Ectodermal cell (in vitro differentiated cells): ENCODE data around the gene ATXN7L1.

Experiments used
- H3K27ac ChIP-seq: 2 replicates; pipeline ENCODE4 v1.7.0; 2013; ENCODE audit warnings: mild to moderate bottlenecking, low read depth, low read length; ENCODE audit not compliant: insufficient read depth, poor library complexity, severe bottlenecking
- H3K27me3 ChIP-seq: 2 replicates; pipeline ENCODE4 v1.7.0; 2013; ENCODE audit warnings: mild to moderate bottlenecking, low read length; ENCODE audit not compliant: insufficient read depth, control insufficient read depth, poor library complexity, severe bottlenecking
- H3K36me3 ChIP-seq: one replicate; pipeline ENCODE4 v1.7.0; 2013; ENCODE audit warnings: low read length; ENCODE audit not compliant: control insufficient read depth, insufficient read depth
- H3K4me1 ChIP-seq: one replicate; pipeline ENCODE4 v1.7.0; 2013; ENCODE audit warnings: low read length; ENCODE audit not compliant: control insufficient read depth, insufficient read depth
- H3K4me3 ChIP-seq: 2 replicates; pipeline ENCODE4 v1.7.0; 2013; ENCODE audit warnings: low read depth, low read length, control low read depth; ENCODE audit not compliant: insufficient read depth
- H3K9me3 ChIP-seq: 2 replicates; pipeline ENCODE4 v1.7.0; 2013; ENCODE audit warnings: mild to moderate bottlenecking, low read length, moderate library complexity; ENCODE audit not compliant: control insufficient read depth
- WGBS, 2 experiments: methylation state at CpG; one replicate each; pipeline ENCODE4 v1.1.7; 2013; ENCODE audit warnings: missing lambda C conversion rate in 2 of 2; 5-methylcytosine and 5-hydroxymethylcytosine counted together

The ATXN7L1 gene

GRCh38 chr7:105751054-105751453, 125.3 kb downstream of the ATXN7L1 start:
- no peak overlapping the region for H3K4me3 ChIP-seq
- H3K27me3 ChIP-seq: no peaks in the 10 kb centered on the region
- no peaks in the 10 kb centered on the region for H3K36me3 ChIP-seq
- H3K27ac ChIP-seq: no peak overlapping the region
- H3K9me3 ChIP-seq: no peaks in the 10 kb centered on the region
- peaks cover 7% of the 10 kb centered on the region for H3K4me1 ChIP-seq
- 93 to 95% methylated on average over 3 of the region's 3 CpGs for WGBS, 2 experiments

- Histone ChIP-seq H3K4me1 (peaks cover 7% of the 10 kb centered on the region), H3K9me3 (no peaks in the 10 kb centered on the region), H3K36me3 (no peaks in the 10 kb centered on the region), H3K27ac (no peak overlapping the region), H3K27me3 (no peaks in the 10 kb centered on the region), H3K4me3 (no peak overlapping the region)
- WGBS, 2 experiments: 65 to 70% methylated on average over 4 of the region's 4 CpGs
Measured at GRCh38 chr7:105748701-105749100, 127.7 kb downstream of the ATXN7L1 start.

GRCh38 chr7:105745681-105746330, 130.6 kb downstream of the ATXN7L1 start:
- H3K27ac ChIP-seq: no peak overlapping the region
- peaks cover 7% of the 10 kb centered on the region for H3K4me1 ChIP-seq
- H3K4me3 ChIP-seq: no peak overlapping the region
- no peaks in the 10 kb centered on the region for H3K36me3 ChIP-seq
- no peaks in the 10 kb centered on the region for H3K27me3 ChIP-seq
- WGBS, 2 experiments: 87 to 88% methylated on average over 7 of the region's 7 CpGs
- no peaks in the 10 kb centered on the region for H3K9me3 ChIP-seq

- no peak overlapping the region for H3K27ac ChIP-seq
- no peaks in the 10 kb centered on the region for H3K36me3 ChIP-seq
- 83 to 89% methylated on average over 1 of the region's 1 CpG for WGBS, 2 experiments
- peaks cover 7% of the 10 kb centered on the region for H3K4me1 ChIP-seq
- H3K4me3 ChIP-seq: no peak overlapping the region
- H3K27me3 ChIP-seq: no peaks in the 10 kb centered on the region
- H3K9me3 ChIP-seq: no peaks in the 10 kb centered on the region
Measured at GRCh38 chr7:105744258-105744657, 132.1 kb downstream of the ATXN7L1 start.

DNA sequence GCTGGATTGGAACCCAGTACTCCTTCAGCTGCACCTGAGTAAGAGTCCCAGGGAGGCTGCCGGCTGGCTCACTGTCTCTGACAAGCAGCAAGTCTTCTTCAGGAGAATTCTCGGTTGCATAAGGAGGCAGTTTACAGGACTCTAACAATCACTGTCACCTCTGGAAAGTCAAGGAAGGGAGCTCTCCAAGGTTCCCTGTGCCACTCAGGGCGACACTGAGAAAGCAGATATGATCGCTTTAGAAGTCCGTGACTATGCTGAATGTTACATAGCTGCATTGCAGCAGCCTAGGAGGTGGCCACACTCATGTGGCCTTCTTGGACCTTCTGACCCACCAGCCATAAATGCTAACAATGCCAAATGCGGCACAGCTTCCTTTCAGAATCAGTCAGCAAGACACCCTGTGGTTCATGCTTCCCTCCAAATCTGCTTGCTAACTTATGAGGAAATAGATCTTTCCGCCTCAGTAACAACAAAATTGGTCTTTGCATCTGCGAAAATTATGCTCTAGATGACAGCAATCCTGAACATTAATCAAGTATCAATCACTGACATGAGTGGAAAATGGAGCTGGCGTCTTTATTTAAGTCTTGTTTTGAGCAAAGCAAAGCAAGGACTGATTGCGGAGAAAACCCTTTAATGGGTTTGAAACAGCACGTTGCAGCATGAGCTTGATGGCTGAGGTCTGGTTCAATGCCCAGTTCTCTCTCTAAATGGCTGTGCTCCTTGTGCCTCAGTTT, 132.9 kb downstream of the ATXN7L1 start:
- 83 to 85% methylated on average over 11 of the region's 11 CpGs for WGBS, 2 experiments
- no peaks in the 10 kb centered on the region for H3K36me3 ChIP-seq
- peaks cover 4% of the 10 kb centered on the region for H3K4me1 ChIP-seq
- no peak overlapping the region for H3K27ac ChIP-seq
- H3K27me3 ChIP-seq: no peaks in the 10 kb centered on the region
- no peaks in the 10 kb centered on the region for H3K9me3 ChIP-seq
- no peak overlapping the region for H3K4me3 ChIP-seq

DNA sequence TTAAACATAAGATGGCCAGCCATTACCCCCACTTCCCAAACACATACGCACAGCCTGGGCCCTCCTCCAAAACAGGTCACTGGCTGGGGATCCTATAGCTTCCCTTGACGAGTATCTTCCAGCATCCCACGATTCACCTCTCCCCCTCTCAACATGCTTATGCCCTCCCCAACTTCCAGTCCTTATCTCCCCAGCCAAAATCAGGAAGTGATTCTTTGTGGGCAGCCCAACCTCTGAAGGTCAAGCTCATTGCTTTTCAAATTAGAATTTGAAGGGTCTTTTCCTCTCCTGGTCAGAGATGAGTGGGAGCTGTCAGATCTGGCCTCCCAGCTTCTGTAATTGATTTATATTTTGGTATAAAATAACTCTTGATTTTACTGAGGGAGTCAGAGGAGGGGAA, 133.6 kb downstream of the ATXN7L1 start:
- Histone ChIP-seq H3K9me3 (no peaks in the 10 kb centered on the region), H3K4me1 (peaks cover 3% of the 10 kb centered on the region), H3K27ac (no peak overlapping the region), H3K4me3 (no peak overlapping the region), H3K36me3 (no peaks in the 10 kb centered on the region), H3K27me3 (no peaks in the 10 kb centered on the region)
- 89 to 96% methylated on average over 3 of the region's 3 CpGs for WGBS, 2 experiments

DNA sequence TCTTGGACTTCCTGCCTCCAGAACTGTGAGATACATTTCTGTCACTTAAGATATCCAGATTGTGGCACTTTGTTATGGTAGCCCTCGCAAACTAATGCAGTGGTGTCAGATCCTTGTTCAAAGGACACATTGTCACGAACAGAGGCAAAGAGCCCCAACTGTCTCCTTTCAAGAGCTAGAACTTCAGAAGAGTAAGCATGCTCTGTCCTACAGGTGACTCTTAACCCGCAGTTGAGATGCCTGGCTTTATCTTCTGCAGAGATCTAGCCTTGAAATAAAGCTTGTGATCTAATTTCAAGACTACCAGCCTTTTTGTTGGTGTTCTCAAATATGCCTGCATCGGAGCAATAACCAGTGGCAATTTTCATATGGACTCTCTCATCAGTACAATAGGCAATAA, 134.4 kb downstream of the ATXN7L1 start:
- Histone ChIP-seq H3K9me3 (no peaks in the 10 kb centered on the region), H3K4me3 (no peak overlapping the region), H3K4me1 (peaks cover 2% of the 10 kb centered on the region), H3K36me3 (no peaks in the 10 kb centered on the region), H3K27ac (no peak overlapping the region), H3K27me3 (no peaks in the 10 kb centered on the region)
- 93 to 97% methylated on average over 4 of the region's 4 CpGs for WGBS, 2 experiments

DNA sequence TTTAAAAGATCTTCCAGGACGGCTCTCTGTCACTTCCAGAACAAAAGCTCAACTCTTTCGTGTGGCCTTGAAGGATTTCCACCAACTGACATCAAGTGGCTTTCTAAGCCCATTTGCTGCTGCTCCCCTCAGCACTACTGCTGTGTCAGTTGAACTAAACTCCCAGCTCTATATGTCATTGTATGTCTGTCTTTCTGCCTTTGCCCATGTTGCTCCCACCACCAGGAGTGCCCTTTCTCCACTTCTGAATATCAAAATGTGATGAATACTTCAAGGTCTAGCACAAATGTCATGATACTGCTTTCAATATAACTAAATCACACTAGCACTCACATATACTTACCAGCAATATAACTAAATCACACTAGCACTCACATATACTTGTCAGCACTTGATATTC, 138.3 kb downstream of the ATXN7L1 start:
- Histone ChIP-seq H3K36me3 (no peaks in the 10 kb centered on the region), H3K9me3 (no peaks in the 10 kb centered on the region), H3K4me3 (no peak overlapping the region), H3K27me3 (no peaks in the 10 kb centered on the region), H3K4me1 (no peaks in the 10 kb centered on the region), H3K27ac (no peak overlapping the region)
- 96 to 98% methylated on average over 2 of the region's 2 CpGs for WGBS, 2 experiments

DNA sequence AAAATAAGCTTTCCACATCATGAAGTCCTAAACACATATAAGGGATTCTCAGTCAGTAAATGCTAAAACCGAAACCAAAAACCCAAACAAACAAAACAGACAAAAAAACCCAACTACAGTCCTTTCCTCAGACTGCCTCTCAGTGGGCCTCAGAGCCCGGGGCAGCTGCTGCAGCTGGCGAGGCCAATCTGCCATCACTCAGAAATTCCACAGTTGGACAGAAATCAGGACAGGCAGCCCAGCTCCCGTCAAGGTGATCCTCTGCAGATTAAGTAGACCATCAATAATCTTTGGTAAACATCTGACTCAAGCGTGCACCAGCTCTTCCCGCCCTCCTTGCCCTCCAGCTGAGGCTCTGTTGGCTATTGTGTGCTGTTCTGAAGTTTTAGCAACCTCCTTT, 142.2 kb downstream of the ATXN7L1 start:
- no peaks in the 10 kb centered on the region for H3K36me3 ChIP-seq
- WGBS, 2 experiments: 88 to 91% methylated on average over 6 of the region's 6 CpGs
- no peaks in the 10 kb centered on the region for H3K27me3 ChIP-seq
- H3K4me3 ChIP-seq: no peak overlapping the region
- H3K9me3 ChIP-seq: no peaks in the 10 kb centered on the region
- H3K27ac ChIP-seq: no peak overlapping the region
- no peaks in the 10 kb centered on the region for H3K4me1 ChIP-seq

DNA sequence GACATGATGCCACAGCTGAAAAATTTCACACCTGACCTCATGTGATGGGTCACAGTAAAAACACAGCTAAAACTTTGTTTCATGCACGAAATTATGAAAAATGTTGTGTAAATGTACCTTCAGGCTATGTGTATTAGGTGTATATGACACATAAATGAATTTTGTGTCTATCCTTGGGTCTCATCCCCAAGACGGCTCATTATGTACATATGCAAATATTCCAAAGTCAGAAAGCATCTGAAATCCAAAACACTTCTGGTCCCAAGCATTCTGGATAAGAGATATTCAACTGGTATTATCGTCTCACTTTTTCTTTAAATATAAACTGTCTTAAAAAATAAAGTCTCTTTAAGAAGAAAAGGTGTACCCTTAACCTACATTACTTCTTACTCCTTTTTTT, 145.4 kb downstream of the ATXN7L1 start:
- H3K27me3 ChIP-seq: no peaks in the 10 kb centered on the region
- 87 to 91% methylated on average over 2 to 3 of the region's 3 CpGs for WGBS, 2 experiments
- no peaks in the 10 kb centered on the region for H3K36me3 ChIP-seq
- H3K9me3 ChIP-seq: no peaks in the 10 kb centered on the region
- no peaks in the 10 kb centered on the region for H3K4me1 ChIP-seq
- no peak overlapping the region for H3K4me3 ChIP-seq
- H3K27ac ChIP-seq: no peak overlapping the region
